HG03521 (cell line): ENCODE data around the gene PIK3R1.
"Not testable (repeated sequence)": the region's sequence is repeated elsewhere in the genome, so short reads cannot be mapped to it uniquely, and the experiment has no call there.

ENCODE experiments used
- ATAC-seq: cut with Tn5 transposase; IDR thresholded peaks from one replicate; pipeline ENCODE4 v1.9.1; 2021; ENCODE audit warnings: mild to moderate bottlenecking, moderate library complexity; ENCODE audit not compliant: unreplicated experiment

The PIK3R1 gene

GRCh38 chr5:68192679-68193060 is 22.9 kb upstream of the PIK3R1 start:
- no peak for ATAC-seq

- no peak for ATAC-seq
Measured at GRCh38 chr5:68193481-68194036, 22.0 kb upstream of the PIK3R1 start.

- no peak for ATAC-seq
Measured at GRCh38 chr5:68194386-68194785, 21.2 kb upstream of the PIK3R1 start.

GRCh38 chr5:68195137-68195536 is 20.4 kb upstream of the PIK3R1 start:
- ATAC-seq = no peak

GRCh38 chr5:68196876-68197275 is 18.7 kb upstream of the PIK3R1 start:
- ATAC-seq = peak; percentile 98

GRCh38 chr5:68200288-68200687 is 15.3 kb upstream of the PIK3R1 start:
- ATAC-seq = no peak

- not testable (repeated sequence) for ATAC-seq
Measured at GRCh38 chr5:68210654-68211053, 4.9 kb upstream of the PIK3R1 start.

- ATAC-seq = no peak
Measured at GRCh38 chr5:68214482-68215207, 911 bp upstream of the PIK3R1 start.

- peak; percentile 44 for ATAC-seq
Measured at GRCh38 chr5:68215898-68216244, 315 bp downstream of the PIK3R1 start.

GRCh38 chr5:68216245-68217046 is 890 bp downstream of the PIK3R1 start:
- peak; percentile 11 for ATAC-seq

GRCh38 chr5:68217047-68217355 is 1.4 kb downstream of the PIK3R1 start:
- ATAC-seq = no peak

GRCh38 chr5:68217528-68217927 is 2.0 kb downstream of the PIK3R1 start:
- no peak for ATAC-seq

- no peak for ATAC-seq
Measured at GRCh38 chr5:68219161-68219816, 3.7 kb downstream of the PIK3R1 start.

- ATAC-seq = no peak
Measured at GRCh38 chr5:68220260-68220659, 4.7 kb downstream of the PIK3R1 start.

GRCh38 chr5:68220914-68221313 is 5.4 kb downstream of the PIK3R1 start:
- ATAC-seq = no peak

- ATAC-seq = no peak
Measured at GRCh38 chr5:68221488-68221887, 5.9 kb downstream of the PIK3R1 start.

- no peak for ATAC-seq
Measured at GRCh38 chr5:68222310-68222709, 6.8 kb downstream of the PIK3R1 start.

GRCh38 chr5:68222824-68223354 is 7.3 kb downstream of the PIK3R1 start:
- no peak for ATAC-seq

- no peak for ATAC-seq
Measured at GRCh38 chr5:68223904-68224303, 8.3 kb downstream of the PIK3R1 start.

GRCh38 chr5:68224509-68225187 is 9.1 kb downstream of the PIK3R1 start:
- no peak for ATAC-seq
